ENCODE data around the gene GALNTL6.
"Not testable (repeated sequence)": the region's sequence is repeated elsewhere in the genome, so short reads cannot be mapped to it uniquely, and the experiment has no call there.

The GALNTL6 gene

GRCh38 chr4:173009129-173009823, 1196.1 kb downstream of the GALNTL6 start:
- no peak for DNase-seq

- no peak for DNase-seq
Measured at GRCh38 chr4:173012608-173013007, 1199.4 kb downstream of the GALNTL6 start.

DNA sequence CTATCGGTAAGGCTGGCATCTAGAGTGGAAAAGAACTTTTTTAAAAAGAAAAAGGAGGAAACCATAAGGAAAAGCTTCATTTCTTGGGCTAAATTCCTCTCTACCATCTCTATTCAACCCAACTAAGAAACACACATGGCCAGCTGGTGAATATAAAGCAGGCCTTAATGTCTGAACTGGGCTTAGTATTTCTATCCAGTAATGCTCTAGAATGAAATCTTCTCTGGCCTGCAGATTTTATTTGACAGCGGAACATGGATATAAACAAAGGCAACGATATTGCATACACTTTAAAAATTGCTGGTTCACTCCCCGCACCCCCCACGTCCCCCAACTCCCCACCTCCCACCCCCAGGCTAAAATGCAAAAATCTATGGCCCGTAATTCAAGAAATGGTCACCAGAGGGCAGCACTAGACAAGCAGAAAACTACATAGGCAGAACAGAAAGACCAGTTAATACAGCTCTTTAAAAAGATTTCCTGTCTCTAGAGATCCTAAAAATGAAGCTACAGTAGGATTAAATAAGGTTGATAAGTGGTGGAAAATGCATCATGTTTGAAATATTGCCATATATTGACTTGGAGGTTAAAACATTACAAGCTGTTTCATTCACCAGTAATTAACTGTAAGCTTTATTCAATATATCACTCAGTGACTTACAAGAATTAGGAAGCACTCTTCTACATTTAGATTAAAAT, 1200.2 kb downstream of the GALNTL6 start:
- peak in 27 of 56 donors; percentile 1 to 74 (median 12) for DNase-seq

DNA sequence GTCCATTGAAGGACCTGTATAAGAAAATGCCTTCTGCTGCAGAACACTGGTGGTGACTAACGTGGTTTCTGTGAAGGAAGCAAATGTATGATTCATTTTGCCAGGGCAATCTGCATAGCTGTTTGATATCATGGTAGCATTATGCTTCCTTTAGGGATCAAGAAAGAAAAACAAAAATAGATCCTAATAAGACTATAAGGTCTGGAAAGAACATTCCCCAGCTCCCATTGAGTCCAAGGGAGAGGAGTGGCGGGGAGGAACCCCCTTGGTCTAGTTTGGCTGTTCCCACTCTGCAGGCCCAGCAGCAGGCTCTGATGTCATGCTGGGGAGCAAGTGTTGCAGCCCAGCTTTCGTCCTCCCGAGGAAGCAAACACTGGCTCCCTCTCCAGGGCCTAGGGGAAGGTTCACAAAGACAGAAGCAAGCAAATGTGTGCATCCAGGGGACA, 1200.9 kb downstream of the GALNTL6 start:
- DNase-seq = peak in 1 of 56 donors; percentile 3

DNA sequence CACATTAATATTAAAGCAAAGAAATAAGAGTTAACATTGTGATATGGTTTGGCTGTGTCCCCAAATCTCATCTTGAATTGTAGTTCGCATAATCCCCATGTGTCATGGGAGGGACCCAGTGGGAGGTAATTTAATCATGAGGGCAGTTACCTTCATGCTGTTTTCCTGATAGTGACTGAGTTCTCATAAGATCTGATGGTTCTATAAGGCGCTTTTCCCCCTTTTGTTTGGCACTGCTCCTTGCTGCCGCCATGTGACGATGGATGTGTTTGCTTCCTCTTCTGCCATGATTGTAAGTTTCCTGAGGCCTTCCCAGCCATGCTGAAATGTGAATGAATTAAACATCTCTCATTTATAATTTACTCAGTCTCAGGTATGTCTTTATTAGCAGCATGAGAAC, 1201.6 kb downstream of the GALNTL6 start:
- no peak for DNase-seq

DNA sequence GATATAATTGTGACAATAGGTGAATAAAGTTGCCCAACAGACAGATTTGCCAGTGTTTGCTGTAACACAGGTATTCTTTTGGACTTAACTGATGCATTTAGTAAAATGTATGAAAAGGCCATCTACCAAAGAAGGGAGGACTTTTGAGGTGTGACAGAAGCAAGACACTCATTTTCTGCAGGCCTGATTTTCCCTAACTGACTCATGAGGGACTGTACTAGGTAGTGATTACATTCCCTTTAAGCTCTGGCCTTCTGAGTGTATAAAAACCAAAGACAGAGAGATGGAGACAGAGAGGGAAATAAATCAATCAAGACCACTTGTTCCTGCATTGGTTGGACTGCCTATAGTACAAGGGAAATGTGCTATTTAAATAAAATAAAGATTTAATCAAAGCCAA, 1204.6 kb downstream of the GALNTL6 start:
- DNase-seq = no peak

DNA sequence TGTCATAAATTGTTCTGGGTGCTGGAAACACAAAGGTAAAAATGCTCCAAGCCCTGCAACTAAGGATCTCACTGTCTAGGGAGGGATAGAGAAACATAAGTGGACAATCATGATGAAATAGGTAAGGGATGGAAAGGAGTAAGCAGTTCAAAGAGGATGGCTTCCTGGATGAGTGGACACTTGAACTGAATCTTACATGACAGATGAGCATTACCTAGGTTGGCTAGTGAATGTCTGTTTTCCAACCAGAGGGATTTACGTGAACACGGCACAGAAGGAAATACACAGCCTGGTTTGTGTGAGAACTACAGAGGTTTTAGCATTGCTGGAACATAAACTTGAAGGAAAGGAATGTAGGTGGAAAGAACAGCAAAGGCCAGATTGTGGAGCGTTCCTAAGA, 1205.2 kb downstream of the GALNTL6 start:
- no peak for DNase-seq

GRCh38 chr4:173019664-173020063, 1206.5 kb downstream of the GALNTL6 start:
- DNase-seq = no peak

DNA sequence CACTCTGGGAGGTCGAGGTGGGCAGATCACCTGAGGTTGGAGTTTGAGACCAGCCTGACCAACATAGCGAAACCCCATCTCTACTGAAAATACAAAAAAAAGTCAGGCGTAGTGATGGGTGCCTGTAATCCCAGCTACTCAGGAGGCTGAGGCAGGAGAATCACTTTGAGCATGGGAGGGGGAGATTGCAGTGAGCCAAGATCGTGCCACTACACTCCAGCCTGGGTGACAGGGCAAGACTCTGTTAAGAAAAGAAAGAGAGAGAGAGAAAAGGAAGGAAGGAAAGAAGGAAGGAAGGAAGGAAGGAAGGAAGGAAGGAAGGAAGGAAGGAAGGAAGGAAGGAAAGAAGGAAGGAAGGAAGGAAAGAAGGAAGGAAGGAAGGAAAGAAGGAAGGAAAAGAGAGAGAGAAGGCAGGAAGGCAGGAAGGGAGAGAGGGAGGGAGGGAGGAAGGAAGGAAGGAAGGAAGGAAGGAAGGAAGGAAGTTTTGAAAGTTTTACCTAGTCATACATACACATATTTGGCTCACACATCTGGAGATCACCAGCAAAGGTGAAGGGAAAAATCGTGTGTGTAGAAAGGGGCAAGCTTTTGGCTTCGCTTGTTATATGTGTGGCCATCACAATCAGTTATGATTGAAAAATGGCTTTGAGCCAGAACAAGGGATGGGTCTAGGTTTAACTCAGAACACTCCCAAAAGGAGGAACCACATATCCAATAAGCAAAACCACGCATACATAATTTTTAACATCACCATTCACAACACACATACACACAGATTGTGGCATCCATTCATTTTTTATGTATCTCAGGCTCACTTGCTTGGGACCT, 1208.8 kb downstream of the GALNTL6 start:
- not testable (repeated sequence) for DNase-seq

DNA sequence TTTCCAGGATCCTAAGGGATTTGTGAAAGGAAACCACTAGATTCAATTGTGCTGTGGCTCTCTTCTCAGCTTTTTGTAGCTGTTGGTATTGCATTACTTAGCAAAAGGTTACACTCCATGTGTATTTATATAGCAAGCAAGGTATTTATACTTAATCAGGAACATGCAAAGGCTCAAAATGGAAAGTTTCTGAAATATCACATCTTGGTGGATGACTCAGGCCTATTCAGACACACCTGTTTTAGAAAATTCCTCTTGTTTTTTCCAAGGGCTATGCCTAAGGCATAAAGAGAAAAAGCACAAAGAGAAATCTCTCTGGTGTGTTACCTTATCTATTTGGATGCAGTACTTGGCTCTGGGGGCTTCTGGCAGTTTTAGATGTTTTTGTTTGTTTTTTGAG, 1211.0 kb downstream of the GALNTL6 start:
- no peak for DNase-seq

GRCh38 chr4:173025131-173025530, 1211.9 kb downstream of the GALNTL6 start:
- DNase-seq = peak in 28 of 56 donors; percentile 1 to 76 (median 15)

DNA sequence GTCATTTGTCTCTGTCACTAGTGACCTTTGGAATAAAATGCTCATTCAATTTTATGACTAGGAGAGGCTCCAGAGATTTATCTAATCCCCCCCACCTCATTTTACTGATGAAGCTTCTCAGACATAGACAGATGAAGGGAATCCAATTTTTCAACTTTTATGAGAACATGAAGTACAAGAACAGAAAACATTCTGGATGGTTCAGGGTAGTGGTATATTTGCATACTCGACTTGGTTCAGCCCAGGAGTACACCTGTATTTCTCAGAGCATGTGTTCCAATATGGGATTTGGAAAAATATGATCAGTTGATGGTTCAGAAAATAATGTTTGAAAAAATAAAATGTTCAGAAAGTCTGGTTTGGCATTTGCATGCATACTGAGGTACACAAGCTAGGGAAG, 1224.0 kb downstream of the GALNTL6 start:
- DNase-seq = no peak

DNA sequence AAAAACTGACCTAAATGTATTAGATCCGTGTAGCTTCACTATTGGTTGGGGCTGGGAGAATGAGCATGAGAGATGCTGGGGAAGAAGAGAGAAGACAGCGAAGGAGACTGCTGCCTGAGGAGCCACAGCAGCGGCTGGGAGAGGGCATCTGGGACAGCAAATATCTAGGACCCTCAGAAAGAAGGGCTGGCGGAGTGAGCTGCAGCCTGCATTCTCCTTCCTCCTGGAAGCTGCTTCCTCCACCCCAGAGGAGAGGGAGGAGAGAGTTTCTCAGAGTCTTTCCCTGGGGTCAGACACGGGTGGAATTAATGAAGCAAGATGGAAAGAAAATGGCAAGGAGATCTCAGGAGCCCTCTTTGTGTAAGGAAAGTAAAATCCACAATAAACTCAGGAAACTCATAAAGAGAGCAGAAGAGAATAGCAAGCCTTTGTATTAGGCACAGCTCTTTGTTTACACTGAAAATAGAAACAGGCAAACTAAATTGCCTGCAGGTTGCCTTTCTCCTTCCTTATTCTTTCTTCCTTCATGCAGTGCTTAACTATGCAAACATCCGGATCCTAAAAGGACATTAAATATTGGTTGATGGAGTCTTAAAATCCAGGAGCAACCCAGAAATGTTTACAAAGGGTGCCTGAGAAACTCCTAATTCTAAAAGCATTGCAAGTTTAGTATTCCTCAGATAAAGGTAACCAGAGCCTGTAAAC, 1225.1 kb downstream of the GALNTL6 start:
- no peak for DNase-seq

- DNase-seq = no peak
Measured at GRCh38 chr4:173039617-173040577, 1226.7 kb downstream of the GALNTL6 start.

- DNase-seq = no peak
Measured at GRCh38 chr4:173041482-173041881, 1228.3 kb downstream of the GALNTL6 start.

- DNase-seq = not testable (repeated sequence)
Measured at GRCh38 chr4:173042139-173042538, 1228.9 kb downstream of the GALNTL6 start.

DNA sequence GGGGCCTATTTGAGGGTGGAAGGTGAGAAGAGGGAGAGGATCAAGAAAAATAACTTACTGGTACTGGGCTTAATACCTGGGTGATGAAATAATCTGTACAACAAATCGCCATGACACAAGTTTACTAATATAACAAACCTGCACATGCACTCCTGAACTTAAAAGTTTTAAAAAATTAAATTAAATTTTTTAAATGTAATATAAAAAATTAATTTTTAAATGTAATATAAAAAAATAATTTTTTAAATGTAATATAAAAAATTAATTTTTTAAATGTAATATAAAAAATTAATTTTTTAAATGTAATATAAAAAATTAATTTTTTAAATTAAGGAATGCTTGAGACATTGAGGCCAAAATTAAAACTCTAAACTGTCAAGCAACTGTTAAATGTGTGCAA, 1231.1 kb downstream of the GALNTL6 start:
- no peak for DNase-seq

DNA sequence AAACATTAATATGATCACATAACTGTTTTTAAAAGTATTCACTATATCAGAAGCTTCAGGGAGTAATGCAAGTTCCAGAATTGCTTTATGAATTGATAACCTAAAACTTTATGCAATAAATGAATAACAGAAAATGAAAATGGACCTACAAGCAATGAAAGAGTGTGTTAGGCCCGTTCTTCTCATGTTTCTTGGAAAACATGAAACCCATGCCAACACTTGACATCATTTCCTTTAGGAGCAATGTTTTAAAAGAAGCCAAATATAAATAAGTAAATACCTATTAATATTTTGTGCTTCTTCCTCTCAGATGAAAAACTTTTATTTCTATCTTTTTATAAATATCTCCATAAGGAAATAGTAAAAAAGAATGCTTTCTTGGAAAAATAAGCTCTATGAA, 1232.4 kb downstream of the GALNTL6 start:
- DNase-seq = no peak

DNA sequence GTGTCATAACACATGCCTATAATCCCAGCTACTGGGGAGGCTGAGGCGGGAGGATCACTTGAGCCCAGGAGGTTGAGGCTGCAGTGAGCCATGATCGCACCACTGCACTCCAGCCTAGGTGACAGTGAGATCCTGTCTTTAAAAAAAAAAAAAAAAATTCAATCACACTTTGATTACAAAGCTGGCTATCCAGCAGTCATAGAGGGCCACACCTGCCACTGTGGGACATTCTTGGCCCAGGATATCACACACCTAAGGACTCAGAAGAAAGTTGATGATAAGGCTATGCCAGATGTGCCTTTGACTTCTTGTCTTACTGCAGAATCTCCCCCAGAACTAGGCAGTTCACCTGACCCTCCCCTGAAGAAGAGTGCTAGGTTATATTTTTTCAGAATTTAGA, 1232.9 kb downstream of the GALNTL6 start:
- DNase-seq = no peak

DNA sequence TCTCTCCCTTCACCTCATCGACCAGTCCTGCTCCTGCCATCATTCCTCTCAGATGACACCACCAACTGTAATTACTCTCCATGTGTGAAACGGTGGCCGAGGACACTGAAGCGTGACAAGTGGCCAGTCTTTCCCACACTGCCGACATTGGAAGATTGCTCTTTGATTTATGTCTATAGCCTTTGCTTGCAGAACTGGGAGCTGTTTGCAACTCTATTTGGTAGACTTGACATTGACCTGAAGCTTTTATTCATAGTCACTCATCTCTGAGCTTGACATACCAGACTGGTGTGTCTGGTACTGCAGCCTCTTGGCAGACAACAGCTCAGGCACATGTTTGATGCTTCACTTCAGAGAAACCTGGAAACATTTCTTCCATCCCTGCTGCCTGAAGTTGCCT, 1233.6 kb downstream of the GALNTL6 start:
- DNase-seq = no peak
